Ishikawa (cell line): ENCODE data around the gene EIF3L.

ENCODE experiments used
- CEBPB ChIP-seq: IDR thresholded peaks from 2 replicates; pipeline ENCODE4 v1.6.1; 2012
- EGR1 ChIP-seq: IDR thresholded peaks from 2 replicates; pipeline ENCODE4 v1.6.1; 2012
- NFIC ChIP-seq: IDR thresholded peaks from 2 replicates; pipeline ENCODE4 v1.6.1; 2012
- RAD21 ChIP-seq: IDR thresholded peaks from 2 replicates; pipeline ENCODE4 v1.6.1; 2012; ENCODE audit warnings: low read depth
- TAF1 ChIP-seq: IDR thresholded peaks from 2 replicates; pipeline ENCODE4 v1.6.1; 2012; ENCODE audit warnings: low read depth, mild to moderate bottlenecking
- YY1 ChIP-seq: IDR thresholded peaks from 2 replicates; pipeline ENCODE4 v1.6.1; 2012; ENCODE audit warnings: low read depth

DNA sequence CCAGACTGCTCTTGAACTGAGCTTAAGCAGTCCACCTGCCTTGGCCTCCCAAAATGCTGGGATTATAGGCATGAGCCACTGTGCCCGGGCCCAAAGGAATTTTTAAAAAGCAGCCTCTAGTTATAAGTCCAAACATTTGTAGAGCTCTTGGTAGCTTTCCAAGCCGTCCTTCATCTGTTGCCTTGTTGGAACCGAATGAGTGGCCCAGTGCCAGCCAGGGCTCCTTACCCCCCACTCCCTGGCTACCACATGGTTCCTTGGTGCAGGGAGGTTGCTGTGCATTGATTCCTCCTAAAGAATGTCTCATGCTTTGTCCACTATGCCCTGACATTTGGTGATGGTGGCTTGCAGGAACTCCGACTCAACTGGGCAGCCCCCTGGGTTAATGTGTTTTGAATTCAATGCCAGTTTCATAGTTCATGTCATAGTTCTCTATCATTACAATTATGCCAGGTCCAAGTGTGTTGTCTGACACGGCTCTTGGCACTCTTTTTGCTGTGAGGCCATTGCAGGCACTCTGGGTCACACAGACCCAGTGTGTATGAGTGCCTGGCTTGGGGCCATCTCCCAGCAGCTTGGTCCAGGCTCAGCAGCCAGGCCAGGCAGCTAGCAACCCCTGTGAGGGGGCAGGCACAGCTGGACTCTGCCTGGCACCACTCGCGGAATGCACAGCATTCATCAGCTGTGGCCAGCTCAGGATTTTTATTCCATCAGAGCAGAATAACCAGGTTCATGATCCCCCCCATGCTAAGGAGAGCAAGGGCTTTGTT lies 43.5 kb downstream of the EIF3L start:
- TF ChIP-seq YY1 (no peak), RAD21 (no peak), CEBPB (no peak), NFIC (no peak), EGR1 (no peak), TAF1 (no peak)
